GM19025 (cell line): ENCODE results near the gene EDAR.

Experiments
- ATAC-seq: cut with Tn5 transposase; IDR thresholded peaks from one replicate; pipeline ENCODE4 v1.9.1; 2021; ENCODE audit warnings: mild to moderate bottlenecking, low read depth, moderate library complexity; ENCODE audit not compliant: unreplicated experiment

EDAR gene

DNA sequence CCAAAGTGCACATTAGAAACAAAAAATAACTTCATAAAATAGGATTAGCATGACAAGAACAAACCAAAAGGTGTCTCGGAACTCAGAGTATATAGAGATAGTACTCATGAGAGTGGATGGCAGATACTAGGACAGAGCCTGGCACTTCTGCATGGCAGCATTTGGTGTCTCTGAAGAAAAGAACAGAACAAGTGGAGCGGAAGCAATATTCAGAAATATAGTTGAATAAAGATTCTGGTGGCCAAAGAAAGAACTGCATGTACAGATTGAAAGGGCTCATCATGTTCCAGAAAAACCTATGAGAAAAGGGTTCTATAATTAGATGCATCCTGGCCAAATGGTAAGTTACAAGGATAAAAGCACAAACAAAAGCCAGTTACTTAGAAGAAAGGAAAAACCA, 111.5 kb downstream of the EDAR start:
- ATAC-seq, result no peak

DNA sequence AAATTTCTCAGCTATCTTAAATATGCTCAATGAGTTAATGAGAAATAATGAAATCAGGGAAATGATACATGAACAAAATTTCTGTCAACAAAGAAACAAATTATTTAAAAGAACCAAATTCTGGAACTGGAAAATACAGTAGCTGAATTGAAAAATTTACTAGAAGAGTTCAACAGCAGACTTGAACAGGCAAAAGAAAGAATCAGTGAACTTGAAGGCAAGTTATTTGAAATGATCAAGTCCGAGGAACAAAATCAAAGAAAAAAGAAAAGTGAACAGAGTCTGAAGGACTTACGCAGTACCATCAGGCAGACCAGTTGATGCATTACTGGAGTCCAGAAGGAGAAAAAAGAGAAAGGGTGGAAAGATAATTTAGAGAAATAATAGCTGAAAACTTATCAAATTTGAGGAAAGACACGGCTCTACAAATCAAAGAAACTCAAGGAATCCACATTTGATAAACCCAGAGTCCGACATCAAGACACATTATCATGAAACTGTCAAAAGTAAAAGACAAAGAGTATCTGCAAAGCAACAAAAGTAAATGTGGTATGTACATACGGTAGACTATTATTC, 118.9 kb downstream of the EDAR start:
- ATAC-seq, result no peak

- ATAC-seq, result no peak
These were observed 119.5 kb downstream of the EDAR start for GRCh38 chr2:108869542-108869941.

GRCh38 chr2:108868911-108869310, 120.1 kb downstream of the EDAR start:
- ATAC-seq, result no peak

- no peak for ATAC-seq
These were observed 123.0 kb downstream of the EDAR start for GRCh38 chr2:108866041-108866440.

GRCh38 chr2:108858894-108859293, 130.1 kb downstream of the EDAR start:
- no peak for ATAC-seq

DNA sequence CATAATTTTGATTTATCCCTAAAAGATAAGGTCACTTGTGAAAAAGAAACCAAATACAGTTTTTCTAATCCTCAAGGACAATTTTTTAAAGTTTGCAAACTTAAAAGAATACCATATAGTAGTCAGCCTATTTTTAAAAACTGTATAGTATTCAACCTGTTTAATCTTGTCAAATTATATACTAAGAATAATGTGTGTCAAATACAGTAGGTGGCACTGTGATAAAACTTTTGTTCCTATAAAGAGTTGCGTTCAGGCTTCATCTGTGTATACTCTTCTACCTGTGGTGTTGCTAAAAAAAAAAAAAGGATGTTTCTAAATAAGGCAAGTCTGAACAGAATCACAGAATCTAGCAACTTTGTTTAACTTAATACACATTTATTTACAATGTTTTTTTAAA, 133.8 kb downstream of the EDAR start:
- ATAC-seq, result no peak

- no peak for ATAC-seq
These were observed 134.5 kb downstream of the EDAR start for GRCh38 chr2:108854484-108854883.

GRCh38 chr2:108853421-108853820, 135.6 kb downstream of the EDAR start:
- ATAC-seq, result no peak

DNA sequence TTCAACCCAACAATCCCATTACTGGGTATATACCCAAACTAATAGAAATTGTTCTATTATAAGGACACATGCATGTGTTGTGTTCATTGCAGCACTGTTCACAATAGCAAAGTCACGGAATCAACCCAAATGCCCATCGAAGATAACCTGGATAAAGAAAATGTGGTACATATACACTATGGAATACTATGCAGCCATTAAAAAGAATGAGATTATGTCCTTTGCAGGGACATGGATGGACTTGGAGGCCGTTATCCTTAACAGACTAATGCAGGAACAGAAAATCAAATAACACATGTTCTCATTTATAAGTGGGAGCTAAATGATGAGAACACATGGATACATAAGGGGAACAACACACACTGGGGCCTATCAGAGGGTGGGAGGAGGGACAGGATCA, 136.6 kb downstream of the EDAR start:
- ATAC-seq, result no peak

- ATAC-seq, result no peak
These were observed 142.0 kb downstream of the EDAR start for GRCh38 chr2:108847000-108847399.

- no peak for ATAC-seq
These were observed 143.1 kb downstream of the EDAR start for GRCh38 chr2:108845923-108846322.
